ENCODE results near the gene TMTC1.

DNA sequence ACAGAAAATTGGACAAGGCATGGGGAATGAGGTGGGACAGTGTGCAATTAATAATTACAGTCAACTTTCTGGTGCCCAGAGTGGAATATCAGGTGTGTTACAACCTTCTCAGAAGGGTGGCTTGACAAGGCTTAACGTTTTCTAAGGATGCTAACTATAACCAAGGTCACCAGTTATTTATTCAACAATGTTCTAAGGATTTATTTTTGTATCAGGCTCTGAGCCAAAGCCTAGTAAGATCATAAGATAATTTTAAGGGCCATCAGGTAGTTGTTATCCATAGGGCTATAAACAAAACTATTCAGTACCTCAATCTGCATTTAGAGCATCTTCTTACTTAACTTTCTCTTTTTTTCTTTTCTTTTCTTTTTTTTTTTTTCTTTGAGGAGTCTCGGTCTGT lies 134.0 kb downstream of the TMTC1 start:
- TF ChIP-seq, protein P1, sequence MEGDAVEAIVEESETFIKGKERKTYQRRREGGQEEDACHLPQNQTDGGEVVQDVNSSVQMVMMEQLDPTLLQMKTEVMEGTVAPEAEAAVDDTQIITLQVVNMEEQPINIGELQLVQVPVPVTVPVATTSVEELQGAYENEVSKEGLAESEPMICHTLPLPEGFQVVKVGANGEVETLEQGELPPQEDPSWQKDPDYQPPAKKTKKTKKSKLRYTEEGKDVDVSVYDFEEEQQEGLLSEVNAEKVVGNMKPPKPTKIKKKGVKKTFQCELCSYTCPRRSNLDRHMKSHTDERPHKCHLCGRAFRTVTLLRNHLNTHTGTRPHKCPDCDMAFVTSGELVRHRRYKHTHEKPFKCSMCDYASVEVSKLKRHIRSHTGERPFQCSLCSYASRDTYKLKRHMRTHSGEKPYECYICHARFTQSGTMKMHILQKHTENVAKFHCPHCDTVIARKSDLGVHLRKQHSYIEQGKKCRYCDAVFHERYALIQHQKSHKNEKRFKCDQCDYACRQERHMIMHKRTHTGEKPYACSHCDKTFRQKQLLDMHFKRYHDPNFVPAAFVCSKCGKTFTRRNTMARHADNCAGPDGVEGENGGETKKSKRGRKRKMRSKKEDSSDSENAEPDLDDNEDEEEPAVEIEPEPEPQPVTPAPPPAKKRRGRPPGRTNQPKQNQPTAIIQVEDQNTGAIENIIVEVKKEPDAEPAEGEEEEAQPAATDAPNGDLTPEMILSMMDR (IDR thresholded peaks at IDR 0.05; ENCODE audit: low read depth, low read length): no peak
- TF ChIP-seq POLR2A (IDR thresholded peaks at IDR 0.05; ENCODE audit: extremely low read depth, insufficient read length): no peak
- TF ChIP-seq MYC (IDR thresholded peaks at IDR 0.05; ENCODE audit: low read depth, low read length): no peak
- TF ChIP-seq MAX (IDR thresholded peaks at IDR 0.05; ENCODE audit: low read depth, low read length): no peak

All from NB4 (cell line).